Measurements from ENCODE around the gene KIF14.
"Not testable (repeated sequence)": the region's sequence is repeated elsewhere in the genome, so short reads cannot be mapped to it uniquely, and the experiment has no call there.

Gene KIF14

DNA sequence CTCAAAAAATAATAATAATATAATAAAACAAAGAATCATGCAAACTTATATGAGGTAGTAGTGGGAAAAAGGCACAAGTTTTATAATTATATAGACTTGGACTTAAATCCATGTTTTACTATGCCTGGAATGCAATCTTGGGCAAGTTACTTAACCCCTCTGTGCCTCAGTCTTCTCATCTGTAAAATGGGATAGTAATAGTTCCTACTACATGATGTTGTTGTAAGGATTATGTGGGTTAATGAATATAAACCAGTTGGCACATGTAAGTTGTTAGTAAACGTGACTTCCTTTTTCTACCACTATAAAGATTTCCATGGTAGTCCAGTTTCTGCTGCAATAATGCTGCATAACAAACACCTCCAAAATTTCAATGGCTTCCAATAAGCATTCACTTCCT, 10.8 kb upstream of the KIF14 start:
- DNase-seq (ENCODE audit: low read depth in 2 of 2), result no peak
- no peak for TF ChIP-seq CTCF (IDR thresholded peaks at IDR 0.05; ENCODE audit: low read depth, low read length)
- H3K4me3 ChIP-seq (replicated peaks in 1 of 2; ENCODE audit: low read depth in 2 of 2, low read length in 2 of 2), result no peak overlapping the region

- not testable (repeated sequence) for H3K4me3 ChIP-seq (replicated peaks in 1 of 2; ENCODE audit: low read depth in 2 of 2, low read length in 2 of 2); DNase-seq (ENCODE audit: low read depth in 2 of 2)
These were observed 10.0 kb upstream of the KIF14 start for GRCh38 chr1:200630515-200630899.

DNA sequence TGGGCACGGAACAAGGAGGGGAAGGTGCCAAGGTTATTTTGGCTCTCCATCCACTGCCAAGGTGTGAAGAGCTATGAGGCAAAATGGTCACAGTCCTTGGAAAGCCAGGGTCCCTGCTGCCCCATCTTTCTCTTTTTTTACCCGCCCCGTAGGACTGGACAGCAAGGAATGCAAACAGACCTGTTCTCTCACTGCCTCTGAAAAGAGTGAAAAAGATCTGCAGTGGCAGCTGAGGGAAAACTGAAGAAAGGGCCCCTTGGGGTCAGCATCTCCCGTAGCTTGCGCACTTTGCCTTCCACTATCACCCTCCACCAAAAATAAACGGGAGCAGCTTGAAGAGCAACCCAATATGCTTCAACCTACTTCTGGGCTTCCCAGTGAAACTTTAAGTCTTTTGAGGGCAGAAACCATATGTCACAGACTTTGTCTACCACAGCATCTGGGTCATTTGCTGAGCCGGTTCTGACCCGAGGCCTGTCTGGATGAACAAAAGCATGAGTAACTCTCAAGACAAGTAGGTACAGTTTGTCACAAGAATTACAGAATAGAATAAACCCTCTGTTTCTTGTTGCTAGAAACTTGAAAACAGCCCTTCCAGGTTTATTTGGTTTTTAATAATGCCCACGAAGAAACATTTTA, 9.4 kb upstream of the KIF14 start:
- DNase-seq (ENCODE audit: low read depth in 2 of 2), result no peak
- no peak overlapping the region for H3K4me3 ChIP-seq (replicated peaks in 1 of 2; ENCODE audit: low read depth in 2 of 2, low read length in 2 of 2)
- TF ChIP-seq CTCF (IDR thresholded peaks at IDR 0.05; ENCODE audit: low read depth, low read length), result no peak

- DNase-seq (ENCODE audit: low read depth in 2 of 2), result no peak
- no peak for TF ChIP-seq CTCF (IDR thresholded peaks at IDR 0.05; ENCODE audit: low read depth, low read length)
These were observed 7.8 kb upstream of the KIF14 start for GRCh38 chr1:200628223-200628881.

GRCh38 chr1:200627575-200628222, 7.1 kb upstream of the KIF14 start:
- DNase-seq (ENCODE audit: low read depth in 2 of 2), result no peak
- no peak for TF ChIP-seq CTCF (IDR thresholded peaks at IDR 0.05; ENCODE audit: low read depth, low read length)
- H3K4me3 ChIP-seq (replicated peaks in 1 of 2; ENCODE audit: low read depth in 2 of 2, low read length in 2 of 2), result no peak overlapping the region

More at GRCh38 chr1:200628223-200628881, 7.8 kb upstream of the KIF14 start:
- no peak overlapping the region for H3K4me3 ChIP-seq (replicated peaks in 1 of 2; ENCODE audit: low read depth in 2 of 2, low read length in 2 of 2)

DNA sequence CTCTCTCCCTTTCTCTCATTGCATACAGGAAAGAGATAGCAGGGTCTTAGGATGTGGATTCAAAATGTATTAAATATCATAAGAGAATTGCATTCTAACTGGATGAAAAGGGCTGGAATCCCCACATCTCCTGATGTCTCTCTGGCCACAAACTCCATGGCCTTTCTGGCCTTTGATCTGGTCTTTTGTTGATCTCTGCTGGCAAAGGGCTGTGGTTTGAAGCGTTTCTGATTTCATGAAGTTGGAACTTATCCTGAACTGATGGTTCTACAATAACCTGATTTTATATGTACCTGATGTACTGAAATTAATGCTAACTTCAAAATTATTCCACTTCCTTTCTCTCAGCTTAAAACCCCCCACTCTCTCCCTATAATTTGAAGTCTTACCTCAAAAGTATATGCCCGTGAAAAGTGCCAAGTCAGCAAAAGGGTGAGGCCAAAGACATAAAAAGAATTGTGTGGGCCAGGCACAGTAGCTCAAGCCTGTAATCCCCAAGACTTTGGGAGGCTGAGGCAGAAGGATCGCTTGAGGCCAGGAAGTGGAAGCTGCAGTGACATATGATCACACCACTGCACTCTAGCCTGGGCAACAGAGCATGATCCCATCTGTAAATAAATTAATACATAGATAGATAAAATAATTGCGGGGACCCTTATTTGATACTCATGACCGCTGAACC, 6.4 kb upstream of the KIF14 start:
- no peak for TF ChIP-seq CTCF (IDR thresholded peaks at IDR 0.05; ENCODE audit: low read depth, low read length)
- H3K4me3 ChIP-seq (replicated peaks in 1 of 2; ENCODE audit: low read depth in 2 of 2, low read length in 2 of 2), result no peak overlapping the region
- no peak for DNase-seq (ENCODE audit: low read depth in 2 of 2)

GRCh38 chr1:200625381-200625824, 4.9 kb upstream of the KIF14 start:
- no peak for TF ChIP-seq CTCF (IDR thresholded peaks at IDR 0.05; ENCODE audit: low read depth, low read length)
- H3K4me3 ChIP-seq (replicated peaks in 1 of 2; ENCODE audit: low read depth in 2 of 2, low read length in 2 of 2), result no peak overlapping the region
- peak; percentile 18 to 53 for DNase-seq (ENCODE audit: low read depth in 2 of 2)
